Transverse colon (tissue), 4 donors: ENCODE measurements around the gene NR3C1. TPM values are rescaled to one million over a fixed set of nuclear protein-coding genes. Genes with fewer than 3 reads are reported as not detected.

ENCODE experiments used
- DNase-seq: peaks from one replicate; pipeline ENCODE4 v3.0.0-alpha.2; 2019
- H3K27ac ChIP-seq, 4 donors: fragments of 200-600 bp; sonication (generic); 2 replicates each; pipeline ENCODE4 v1.5.1; 2016 to 2018; ENCODE audit warnings: inconsistent platforms in 4 of 4
- H3K27me3 ChIP-seq: fragments of 200-600 bp; sonication (generic); 2 replicates; pipeline ENCODE4 v1.5.1; 2017; ENCODE audit warnings: inconsistent platforms
- H3K36me3 ChIP-seq, 4 donors: fragments of 200-600 bp; sonication (generic); 2 replicates each; pipeline ENCODE4 v1.5.1; 2017 to 2019; ENCODE audit warnings: inconsistent platforms in 4 of 4
- H3K4me1 ChIP-seq, 4 donors: fragments of 200-600 bp; sonication (generic); 2 replicates each; pipeline ENCODE4 v1.5.1; 2017 to 2020; ENCODE audit warnings: inconsistent platforms in 4 of 4
- H3K4me3 ChIP-seq, 4 donors: fragments of 200-600 bp; sonication (generic); 1 replicate in 1 of 4; 2 replicates in 3 of 4; pipeline versions ENCODE4 v1.5.1 to v1.6.1; 2017 to 2019; ENCODE audit warnings: inconsistent platforms in 4 of 4
- H3K9me3 ChIP-seq, 2 donors: fragments of 200-600 bp; sonication (generic); 2 replicates each; pipeline ENCODE4 v1.5.1; 2017 to 2019; ENCODE audit warnings: inconsistent platforms in 2 of 2
- CTCF ChIP-seq, 5 experiments: fragments of 200-600 bp in 3 of 5; fragments of 450-650 bp in 2 of 5; sonication (generic) in 3 of 5; IDR thresholded peaks; 1 replicate in 2 of 5; 2 replicates in 3 of 5; pipeline ENCODE4 v1.5.1; 2016 to 2017; ENCODE audit warnings: antibody characterized with exemption in 5 of 5, inconsistent platforms in 3 of 5, mild to moderate bottlenecking in 2 of 5, moderate library complexity in 1 of 5
- EP300 ChIP-seq: sonication (generic); formaldehyde crosslinking; IDR thresholded peaks from one replicate; pipeline ENCODE4 v1.6.1; 2017; ENCODE audit warnings: antibody characterized with exemption, low read depth
- POLR2A ChIP-seq: fragments of 450-650 bp; IDR thresholded peaks from one replicate; pipeline ENCODE4 v1.6.1; 2016; ENCODE audit warnings: antibody characterized with exemption, mild to moderate bottlenecking, moderate library complexity
- POLR2AphosphoS5 ChIP-seq, 3 donors: sonication (generic); formaldehyde crosslinking; IDR thresholded peaks; one replicate each; pipeline ENCODE4 v1.6.1; 2016; ENCODE audit warnings: antibody characterized with exemption in 3 of 3
- WGBS, 2 donors: methylation state at CpG; one replicate each; pipeline ENCODE4 v1.1.5; 2018; ENCODE audit warnings: low coverage in 1 of 2; 5-methylcytosine and 5-hydroxymethylcytosine counted together
- in situ Hi-C, 4 donors: fragments of 200-750 bp; cut with MboI; loops; one replicate each; pipeline versions ENCODE4 v1.15.0 to v1.15.1; 2017; ENCODE audit warnings: low sequenced_read_pairs in 3 of 4, low pct_ligation_motif_present in 1 of 4, low pct_unique_long_range_greater_than_20kb in 1 of 4
- intact Hi-C: fragments of 100-400 bp; cut with DNase I; formaldehyde crosslinking; loops from one replicate; pipeline ENCODE4 v1.15.1; 2023; ENCODE audit warnings: low total_unique reads
- total RNA-seq, 4 donors: library from RNA; depleted of rRNA; stranded (reverse); fragments of >200 nt; gene quantifications; one replicate each; pipeline ENCODE4 v1.1.0, GENCODE V29; 2016

The NR3C1 gene
- total RNA-seq, 4 donors from 2014 or later, result 8.4 to 37.7 (median 30.3) TPM

DNA sequence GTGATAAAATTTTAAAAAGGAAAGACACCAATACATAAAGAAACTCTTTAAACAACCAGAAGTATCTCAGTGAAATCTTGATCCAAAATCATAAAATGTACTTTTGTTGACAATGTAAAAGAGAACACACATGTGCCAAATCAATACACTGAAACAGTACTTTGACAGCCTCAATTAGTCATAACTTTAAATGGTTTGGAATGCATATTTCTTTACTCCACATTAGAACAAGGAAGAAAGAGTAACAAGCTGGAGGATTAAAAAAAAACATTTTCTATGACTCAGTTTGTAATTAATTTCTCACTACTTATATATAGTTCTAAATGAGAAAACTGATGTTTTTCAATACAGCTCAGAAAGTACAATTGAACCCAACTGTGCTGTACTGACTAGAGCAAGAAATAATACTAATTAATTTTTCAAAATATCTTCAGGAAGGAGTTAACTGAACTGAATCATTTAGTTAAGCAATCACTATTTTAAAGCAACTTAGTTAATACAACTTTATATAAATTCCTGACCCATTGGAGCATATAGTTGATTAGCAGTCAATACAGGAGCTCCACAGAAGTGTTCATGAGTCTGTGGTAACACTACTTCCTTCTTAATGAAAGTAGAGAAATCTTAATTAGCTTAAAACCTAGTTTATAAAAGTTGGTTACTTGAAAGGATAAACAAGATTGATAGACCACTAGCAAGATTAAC, 101.0 kb downstream of the NR3C1 start:
- Histone ChIP-seq H3K27ac (no peak overlapping the region), H3K9me3 (no peaks in the 10 kb centered on the region), H3K36me3 (peaks cover 0 to 4% (median 0%) of the 10 kb centered on the region in 4 donors), H3K4me3 (no peak overlapping the region), H3K27me3 (no peaks in the 10 kb centered on the region), H3K4me1 (peaks cover 0 to 7% (median 0%) of the 10 kb centered on the region in 4 donors)
- no peak for DNase-seq
- TF ChIP-seq EP300 (no peak), POLR2A (no peak), POLR2AphosphoS5 (IDR thresholded peaks at IDR 0.05) (no peak), CTCF (IDR thresholded peaks at IDR 0.05) (no peak)
- in situ Hi-C loops, result no loop called here
- intact Hi-C loops, result no loop called here

DNA sequence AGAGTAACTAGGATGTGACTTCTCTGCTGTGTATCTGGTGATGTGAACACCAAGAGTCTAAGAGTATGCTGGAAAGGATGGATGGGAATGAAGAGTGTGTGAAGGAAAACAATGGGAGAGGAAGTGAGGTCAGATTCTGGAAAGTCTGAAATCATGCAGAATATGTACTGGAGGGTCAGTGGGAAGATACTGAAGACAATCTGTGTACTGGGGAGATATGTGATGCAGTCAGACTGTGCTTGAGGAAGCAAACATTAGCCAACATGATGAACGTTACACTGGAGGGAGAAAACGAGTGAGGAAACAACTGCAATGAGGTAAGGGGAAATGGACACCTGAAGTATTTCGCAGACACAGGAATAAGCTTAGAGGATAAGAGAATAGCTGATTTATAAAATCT, 105.7 kb downstream of the NR3C1 start:
- WGBS, 2 donors, result 81 to 93% methylated on average over 3 of the region's 3 CpGs
- Histone ChIP-seq H3K9me3 (no peaks in the 10 kb centered on the region), H3K36me3 (peaks cover 0 to 26% (median 8%) of the 10 kb centered on the region in 4 donors), H3K4me1 (peaks cover 0 to 6% (median 0%) of the 10 kb centered on the region in 4 donors), H3K4me3 (no peak overlapping the region), H3K27ac (no peak overlapping the region), H3K27me3 (no peaks in the 10 kb centered on the region)
- intact Hi-C loops (no loop called here), in situ Hi-C loops (no loop called here)
- no peak for TF ChIP-seq CTCF (IDR thresholded peaks at IDR 0.05)
- TF ChIP-seq EP300, result no peak
- TF ChIP-seq POLR2AphosphoS5 (IDR thresholded peaks at IDR 0.05), result no peak
- TF ChIP-seq POLR2A, result no peak
- DNase-seq, result no peak

- intact Hi-C loops (no loop called here), in situ Hi-C loops (no loop called here)
- WGBS, 2 donors, result 73% methylated on average over 2 of the region's 2 CpGs; no CpG with 5 or more reads in 1 of the 2 donors
- Histone ChIP-seq H3K4me3 (no peak overlapping the region), H3K27ac (no peak overlapping the region), H3K9me3 (no peaks in the 10 kb centered on the region), H3K27me3 (no peaks in the 10 kb centered on the region), H3K36me3 (peaks cover 0 to 21% (median 8%) of the 10 kb centered on the region in 4 donors), H3K4me1 (peaks cover 0 to 6% (median 0%) of the 10 kb centered on the region in 4 donors)
- no peak for TF ChIP-seq CTCF (IDR thresholded peaks at IDR 0.05)
- TF ChIP-seq POLR2AphosphoS5 (IDR thresholded peaks at IDR 0.05), result no peak
- no peak for DNase-seq
Observed at GRCh38 chr5:143290125-143290524, 113.4 kb downstream of the NR3C1 start.

DNA sequence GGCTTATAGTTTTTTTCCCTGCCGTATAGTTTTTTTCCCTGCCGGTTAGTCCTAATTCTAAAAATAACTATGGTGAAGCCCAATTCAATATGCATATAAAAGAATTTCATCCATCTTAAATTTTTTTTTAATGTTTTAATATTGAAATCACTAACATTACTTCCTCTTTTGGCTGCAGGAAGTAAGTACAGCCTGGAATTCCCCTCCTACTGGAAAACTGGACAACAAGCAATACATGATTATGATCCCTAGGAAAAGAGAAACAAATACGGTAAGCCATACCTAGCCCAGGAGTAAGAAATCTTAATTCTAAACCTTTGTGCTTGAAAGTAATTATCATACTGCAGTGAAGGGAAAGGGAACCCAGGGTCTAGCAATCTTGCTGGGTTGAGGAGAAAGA, 119.0 kb downstream of the NR3C1 start:
- TF ChIP-seq EP300, result no peak
- no peak for TF ChIP-seq POLR2AphosphoS5 (IDR thresholded peaks at IDR 0.05)
- TF ChIP-seq POLR2A, result no peak
- intact Hi-C loops (no loop called here), in situ Hi-C loops (no loop called here)
- Histone ChIP-seq H3K4me3 (no peak overlapping the region), H3K27me3 (no peaks in the 10 kb centered on the region), H3K27ac (no peak overlapping the region), H3K36me3 (peaks cover 0 to 8% (median 0%) of the 10 kb centered on the region in 4 donors), H3K4me1 (peaks cover 0 to 6% (median 0%) of the 10 kb centered on the region in 4 donors), H3K9me3 (peaks cover 0 to 5% of the 10 kb centered on the region in 2 donors)
- no peak for DNase-seq
- 86 to 100% methylated on average over 3 of the region's 3 CpGs for WGBS, 2 donors

- peaks cover 0 to 6% (median 0%) of the 10 kb centered on the region in 4 donors for H3K4me1 ChIP-seq
- in situ Hi-C loops (no loop called here), intact Hi-C loops (no loop called here)
- no peak overlapping the region for H3K27ac ChIP-seq
- H3K4me3 ChIP-seq, result no peak overlapping the region
- H3K36me3 ChIP-seq, result peaks cover 0 to 10% (median 0%) of the 10 kb centered on the region in 4 donors
- 94 to 100% methylated on average over 1 to 4 of the region's 4 CpGs for WGBS, 2 donors
- TF ChIP-seq POLR2A (no peak), EP300 (no peak), CTCF (IDR thresholded peaks at IDR 0.05) (no peak), POLR2AphosphoS5 (IDR thresholded peaks at IDR 0.05) (no peak)
- peaks cover 0 to 5% of the 10 kb centered on the region in 2 donors for H3K9me3 ChIP-seq
- H3K27me3 ChIP-seq, result no peaks in the 10 kb centered on the region
- DNase-seq, result no peak
Observed at GRCh38 chr5:143284002-143284401, 119.5 kb downstream of the NR3C1 start.
